GM12878 (cell line): ENCODE data around the gene PDZRN4. TPM values are rescaled to one million over a fixed set of nuclear protein-coding genes. Genes with fewer than 3 reads are reported as not detected.

Source experiments
- ATAC-seq: fragments of 200-7000 bp; cut with Tn5 transposase; 3 replicates; pipeline ENCODE4 v1.9.1; 2020; ENCODE audit warnings: mild to moderate bottlenecking, moderate library complexity
- BruUV-seq: library from RNA; stranded (reverse); fragments of 400-500 nt; replicated peaks from 2 replicates; lab custom pipeline; 2021; lab: Mats Ljungman, UMichigan
- CTCF ChIA-PET: fragments of 300-600 bp; sonication (Branson Sonifier 250); formaldehyde crosslinking; extraction: SDS; loops from one replicate; lab custom pipeline; 2021; ENCODE audit warnings: inconsistent platforms; lab: Yijun Ruan, JAX
- POLR2A ChIA-PET: fragments of 350-600 bp; formaldehyde crosslinking; extraction: SDS; loops from one replicate; lab custom pipeline; 2021; ENCODE audit warnings: inconsistent platforms; lab: Charles Lee
- RAD21 ChIA-PET: fragments of 300-600 bp; sonication (Branson Sonifier 250); formaldehyde crosslinking; loops from one replicate; lab custom pipeline; 2023; ENCODE audit warnings: antibody characterized with exemption; ENCODE audit not compliant: unreplicated experiment; lab: Charles Lee
- SMC1A ChIA-PET: fragments of 300-600 bp; sonication (Branson Sonifier 250); formaldehyde crosslinking; loops from one replicate; lab custom pipeline; 2023; ENCODE audit not compliant: unreplicated experiment, uncharacterized antibody; lab: Charles Lee
- DNase-seq: peaks from one replicate; pipeline ENCODE4 v3.0.0-alpha.2; 2011; ENCODE audit warnings: low read depth, low spot score
- FAIRE-seq: peaks from 3 replicates; lab custom pipeline; 2011; peaks lifted over from hg19 to GRCh38; lab: Jason Lieb, UNC
- H2AFZ ChIP-seq: 2 replicates; pipeline ENCODE4 v1.6.0; 2011; ENCODE audit warnings: low read depth, low read length, control low read depth; ENCODE audit not compliant: control insufficient read depth
- H3K27ac ChIP-seq: 2 replicates; pipeline ENCODE4 v1.5.1; 2011; ENCODE audit warnings: control low read depth; ENCODE audit not compliant: control insufficient read depth, insufficient read depth
- H3K27me3 ChIP-seq, 2 experiments: replicated peaks in 1 of 2; 2 replicates each; pipeline versions ENCODE4 v1.6.0 to v1.6.1; 2011; ENCODE audit warnings: low read length in 1 of 2; ENCODE audit not compliant: control insufficient read depth in 2 of 2, insufficient read depth in 2 of 2
- H3K36me3 ChIP-seq, 2 experiments: 2 replicates each; pipeline ENCODE4 v1.5.1; 2011; ENCODE audit warnings: low read length in 1 of 2; ENCODE audit not compliant: control insufficient read depth in 2 of 2, insufficient read depth in 2 of 2
- H3K4me1 ChIP-seq: 2 replicates; pipeline ENCODE4 v1.6.1; 2011; ENCODE audit warnings: mild to moderate bottlenecking, low read length, moderate library complexity, mixed read lengths; ENCODE audit not compliant: control insufficient read depth, insufficient read depth
- H3K4me2 ChIP-seq: 2 replicates; pipeline ENCODE4 v1.6.0; 2011; ENCODE audit warnings: control low read depth; ENCODE audit not compliant: control insufficient read depth, insufficient read depth
- H3K4me3 ChIP-seq: fragments of 200-600 bp; sonication (generic); 2 replicates; pipeline ENCODE4 v1.5.1; 2016
- H3K79me2 ChIP-seq: 2 replicates; pipeline ENCODE4 v1.6.0; 2011; ENCODE audit warnings: low read length; ENCODE audit not compliant: control insufficient read depth, insufficient read depth
- H3K9ac ChIP-seq: 2 replicates; pipeline ENCODE4 v1.8.0; 2011; ENCODE audit warnings: low read length, control low read depth, mixed read lengths; ENCODE audit not compliant: control insufficient read depth, insufficient read depth
- H3K9me3 ChIP-seq: replicated peaks from 3 replicates; pipeline ENCODE4 v1.5.1; 2011; ENCODE audit warnings: mild to moderate bottlenecking, low read length; ENCODE audit not compliant: control insufficient read depth, insufficient read depth
- H4K20me1 ChIP-seq: 2 replicates; pipeline ENCODE4 v1.6.0; 2011; ENCODE audit not compliant: control insufficient read depth, insufficient read depth
- CHD1 ChIP-seq: IDR thresholded peaks from 2 replicates; pipeline ENCODE4 v1.6.1; 2012; ENCODE audit warnings: low read depth, low read length, improper control_type of control experiment
- POLR2A ChIP-seq: IDR thresholded peaks from 2 replicates; pipeline ENCODE4 v1.6.1; 2011; ENCODE audit warnings: low read depth, mild to moderate bottlenecking, low read length
- STAT3 ChIP-seq: IDR thresholded peaks from 2 replicates; pipeline ENCODE4 v1.6.1; 2011; ENCODE audit warnings: low read depth, low read length, improper control_type of control experiment
- WGBS: methylation state at CpG from one replicate; pipeline ENCODE4 v1.1.6; 2016; ENCODE audit warnings: low lambda C conversion rate; ENCODE audit not compliant: insufficient replicate concordance, insufficient coverage; ENCODE audit errors: missing lambda C conversion rate; 5-methylcytosine and 5-hydroxymethylcytosine counted together
- in situ Hi-C: fragments of 300-500 bp; cut with MboI; formaldehyde crosslinking; loops from 9 replicates; pipeline ENCODE4 v1.14.3; 2018; ENCODE audit warnings: mixed read lengths
- intact Hi-C: fragments of 100-400 bp; cut with micrococcal nuclease; formaldehyde crosslinking; loops from one replicate; pipeline ENCODE4 v1.14.2; 2022; ENCODE audit not compliant: unreplicated experiment
- polyA plus RNA-seq, 11 experiments: library from polyadenylated mRNA; depleted of rRNA in 4 of 11; unstranded in 6 of 11; stranded (reverse) in 5 of 11; fragments of >200 nt; fragmentation: Nextera tagmentation in 4 of 11; fragmentation: Illumina TruSeq in 1 of 11; extraction: Ambion mirVana in 4 of 11; extraction: Trizol in 1 of 11; gene quantifications; 1 replicate in 1 of 11; 2 replicates in 10 of 11; pipeline versions ENCODE4 v1.2.1 to v1.2.3, GENCODE V29; 2011 to 2016; ENCODE audit warnings: inconsistent platforms in 2 of 11, missing spikeins in 2 of 11, low read depth in 1 of 11
- total RNA-seq, 4 experiments: library from RNA; depleted of rRNA in 3 of 4; stranded (reverse); fragments of >200 nt in 3 of 4; fragmentation: Illumina TruSeq in 1 of 4; extraction: Trizol in 1 of 4; gene quantifications; 2 replicates each; pipeline versions ENCODE4 v1.2.1 to v1.2.3, GENCODE V29; 2013 to 2021
- TF ChIP-seq, protein P1 (sequence below): fragments of 450-650 bp; IDR thresholded peaks from 2 replicates; pipeline ENCODE4 v1.6.1; 2017; ENCODE audit warnings: mild to moderate bottlenecking, low read depth, inconsistent platforms; ENCODE audit not compliant: poor library complexity, severe bottlenecking
- TF ChIP-seq, protein P2 (sequence below): fragments of 450-650 bp; IDR thresholded peaks from 2 replicates; pipeline ENCODE4 v1.6.1; 2017; ENCODE audit warnings: mild to moderate bottlenecking, moderate library complexity

PDZRN4 gene
- total and polyA plus RNA-seq, 10 of the 15 experiments (the other 5 are each of a cell fraction or from before 2014, with no cell fraction given), result 0.03 TPM; not detected in 9

DNA sequence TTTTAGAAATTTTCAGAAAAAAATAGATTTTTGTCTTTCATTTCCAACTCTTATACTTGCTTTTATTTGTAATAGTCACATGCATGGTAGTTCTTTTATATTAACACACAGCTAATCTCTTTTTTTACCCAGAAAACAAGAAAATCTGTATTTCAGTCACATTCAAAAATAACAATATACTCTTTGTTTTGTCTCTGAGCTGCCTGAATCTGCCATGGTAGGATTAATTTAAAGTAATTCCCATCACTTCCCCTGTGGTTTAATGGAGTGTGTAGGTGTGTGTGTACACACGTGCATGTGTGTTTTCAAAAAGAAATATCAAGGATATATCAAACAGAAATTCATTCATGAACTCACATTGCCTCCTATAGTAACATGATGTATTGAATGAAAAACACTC, 42.6 kb downstream of the PDZRN4 start:
- no peaks in the 10 kb centered on the region for H3K79me2 ChIP-seq
- no peak for DNase-seq
- ChIA-PET POLR2A (no interaction called here), RAD21 (no interaction called here), SMC1A (interaction anchor here (1.5 kb wide), 1 partner anchor 11 kb away, joined by 3 read pairs; no protein-coding TSS in a partner anchor)
- no peak overlapping the region for H3K4me2 ChIP-seq
- 0% methylated on average over 1 of the region's 1 CpG for WGBS
- no peak overlapping the region for H3K9ac ChIP-seq
- H3K36me3 ChIP-seq, result no peaks in the 10 kb centered on the region
- intact Hi-C loops (no loop called here), in situ Hi-C loops (no loop called here)
- H3K27ac ChIP-seq, result no peak overlapping the region
- H3K4me3 ChIP-seq, result no peak overlapping the region
- FAIRE-seq, result no peak
- H4K20me1 ChIP-seq, result no peaks in the 10 kb centered on the region
- no TSS peak for BruUV-seq
- no peaks in the 10 kb centered on the region for H3K9me3 ChIP-seq
- TF ChIP-seq, protein P1, sequence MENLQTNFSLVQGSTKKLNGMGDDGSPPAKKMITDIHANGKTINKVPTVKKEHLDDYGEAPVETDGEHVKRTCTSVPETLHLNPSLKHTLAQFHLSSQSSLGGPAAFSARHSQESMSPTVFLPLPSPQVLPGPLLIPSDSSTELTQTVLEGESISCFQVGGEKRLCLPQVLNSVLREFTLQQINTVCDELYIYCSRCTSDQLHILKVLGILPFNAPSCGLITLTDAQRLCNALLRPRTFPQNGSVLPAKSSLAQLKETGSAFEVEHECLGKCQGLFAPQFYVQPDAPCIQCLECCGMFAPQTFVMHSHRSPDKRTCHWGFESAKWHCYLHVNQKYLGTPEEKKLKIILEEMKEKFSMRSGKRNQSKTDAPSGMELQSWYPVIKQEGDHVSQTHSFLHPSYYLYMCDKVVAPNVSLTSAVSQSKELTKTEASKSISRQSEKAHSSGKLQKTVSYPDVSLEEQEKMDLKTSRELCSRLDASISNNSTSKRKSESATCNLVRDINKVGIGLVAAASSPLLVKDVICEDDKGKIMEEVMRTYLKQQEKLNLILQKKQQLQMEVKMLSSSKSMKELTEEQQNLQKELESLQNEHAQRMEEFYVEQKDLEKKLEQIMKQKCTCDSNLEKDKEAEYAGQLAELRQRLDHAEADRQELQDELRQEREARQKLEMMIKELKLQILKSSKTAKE, result no peak
- TF ChIP-seq CHD1 (no peak), STAT3 (no peak), POLR2A (no peak)
- TF ChIP-seq, protein P2, sequence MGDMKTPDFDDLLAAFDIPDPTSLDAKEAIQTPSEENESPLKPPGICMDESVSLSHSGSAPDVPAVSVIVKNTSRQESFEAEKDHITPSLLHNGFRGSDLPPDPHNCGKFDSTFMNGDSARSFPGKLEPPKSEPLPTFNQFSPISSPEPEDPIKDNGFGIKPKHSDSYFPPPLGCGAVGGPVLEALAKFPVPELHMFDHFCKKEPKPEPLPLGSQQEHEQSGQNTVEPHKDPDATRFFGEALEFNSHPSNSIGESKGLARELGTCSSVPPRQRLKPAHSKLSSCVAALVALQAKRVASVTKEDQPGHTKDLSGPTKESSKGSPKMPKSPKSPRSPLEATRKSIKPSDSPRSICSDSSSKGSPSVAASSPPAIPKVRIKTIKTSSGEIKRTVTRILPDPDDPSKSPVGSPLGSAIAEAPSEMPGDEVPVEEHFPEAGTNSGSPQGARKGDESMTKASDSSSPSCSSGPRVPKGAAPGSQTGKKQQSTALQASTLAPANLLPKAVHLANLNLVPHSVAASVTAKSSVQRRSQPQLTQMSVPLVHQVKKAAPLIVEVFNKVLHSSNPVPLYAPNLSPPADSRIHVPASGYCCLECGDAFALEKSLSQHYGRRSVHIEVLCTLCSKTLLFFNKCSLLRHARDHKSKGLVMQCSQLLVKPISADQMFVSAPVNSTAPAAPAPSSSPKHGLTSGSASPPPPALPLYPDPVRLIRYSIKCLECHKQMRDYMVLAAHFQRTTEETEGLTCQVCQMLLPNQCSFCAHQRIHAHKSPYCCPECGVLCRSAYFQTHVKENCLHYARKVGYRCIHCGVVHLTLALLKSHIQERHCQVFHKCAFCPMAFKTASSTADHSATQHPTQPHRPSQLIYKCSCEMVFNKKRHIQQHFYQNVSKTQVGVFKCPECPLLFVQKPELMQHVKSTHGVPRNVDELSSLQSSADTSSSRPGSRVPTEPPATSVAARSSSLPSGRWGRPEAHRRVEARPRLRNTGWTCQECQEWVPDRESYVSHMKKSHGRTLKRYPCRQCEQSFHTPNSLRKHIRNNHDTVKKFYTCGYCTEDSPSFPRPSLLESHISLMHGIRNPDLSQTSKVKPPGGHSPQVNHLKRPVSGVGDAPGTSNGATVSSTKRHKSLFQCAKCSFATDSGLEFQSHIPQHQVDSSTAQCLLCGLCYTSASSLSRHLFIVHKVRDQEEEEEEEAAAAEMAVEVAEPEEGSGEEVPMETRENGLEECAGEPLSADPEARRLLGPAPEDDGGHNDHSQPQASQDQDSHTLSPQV, result no peak
- TF ChIP-seq, all 136 proteins: peak for 0
- H2AFZ ChIP-seq, result no peak overlapping the region
- CTCF ChIA-PET, result no interaction called here
- H3K4me1 ChIP-seq, result no peaks in the 10 kb centered on the region
- H3K27me3 ChIP-seq, result no peaks in the 10 kb centered on the region
- ATAC-seq, result no peak
